ENCODE measurements around the gene PWP1. TPM values are rescaled to one million over a fixed set of nuclear protein-coding genes. Genes with fewer than 3 reads are reported as not detected.
"Not testable (repeated sequence)": the region's sequence is repeated elsewhere in the genome, so short reads cannot be mapped to it uniquely, and the experiment has no call there.

Gene PWP1
- polyA plus RNA-seq, 1 donor (not counting 4 experiments of a cell fraction or from before 2014, with no cell fraction given), result 137 TPM

DNA sequence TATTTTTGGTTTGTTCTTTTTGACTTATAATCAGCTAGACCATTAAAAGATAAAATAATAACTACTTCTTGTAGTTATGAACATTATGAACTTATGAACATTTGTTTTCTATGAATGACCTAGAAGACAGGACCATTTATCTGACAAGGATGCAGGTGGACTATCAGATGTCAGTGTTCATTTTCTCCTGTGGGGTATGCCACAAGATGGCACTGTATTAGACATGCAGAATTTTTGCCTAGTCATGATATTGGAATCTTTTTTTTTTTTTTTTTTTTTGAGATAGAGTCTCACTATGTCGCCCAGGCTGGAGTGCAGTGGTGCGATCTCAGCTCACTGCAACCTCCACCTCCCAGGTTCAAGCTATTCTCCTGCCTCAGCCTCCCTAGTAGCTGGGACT lies 10.2 kb downstream of the PWP1 start:
- TF ChIP-seq, protein P1, sequence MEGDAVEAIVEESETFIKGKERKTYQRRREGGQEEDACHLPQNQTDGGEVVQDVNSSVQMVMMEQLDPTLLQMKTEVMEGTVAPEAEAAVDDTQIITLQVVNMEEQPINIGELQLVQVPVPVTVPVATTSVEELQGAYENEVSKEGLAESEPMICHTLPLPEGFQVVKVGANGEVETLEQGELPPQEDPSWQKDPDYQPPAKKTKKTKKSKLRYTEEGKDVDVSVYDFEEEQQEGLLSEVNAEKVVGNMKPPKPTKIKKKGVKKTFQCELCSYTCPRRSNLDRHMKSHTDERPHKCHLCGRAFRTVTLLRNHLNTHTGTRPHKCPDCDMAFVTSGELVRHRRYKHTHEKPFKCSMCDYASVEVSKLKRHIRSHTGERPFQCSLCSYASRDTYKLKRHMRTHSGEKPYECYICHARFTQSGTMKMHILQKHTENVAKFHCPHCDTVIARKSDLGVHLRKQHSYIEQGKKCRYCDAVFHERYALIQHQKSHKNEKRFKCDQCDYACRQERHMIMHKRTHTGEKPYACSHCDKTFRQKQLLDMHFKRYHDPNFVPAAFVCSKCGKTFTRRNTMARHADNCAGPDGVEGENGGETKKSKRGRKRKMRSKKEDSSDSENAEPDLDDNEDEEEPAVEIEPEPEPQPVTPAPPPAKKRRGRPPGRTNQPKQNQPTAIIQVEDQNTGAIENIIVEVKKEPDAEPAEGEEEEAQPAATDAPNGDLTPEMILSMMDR (optimal IDR thresholded peaks at IDR 0.05 in 1 of 3, IDR thresholded peaks at IDR 0.05 in 1 of 3, conservative IDR thresholded peaks at IDR 0.05 in 1 of 3; ENCODE audit: extremely low read depth in 1 of 3, insufficient read depth in 2 of 3, low read length in 3 of 3), result peak in 2 of 3 experiments; percentile 30 to 42
- H3K36me3 ChIP-seq (ENCODE audit: control insufficient read depth in 2 of 2, extremely low read depth in 1 of 2, insufficient read depth in 2 of 2, low read length in 2 of 2), result peaks cover 21 to 41% of the 10 kb centered on the region in 2 experiments
- H3K27me3 ChIP-seq (ENCODE audit: control insufficient read depth, extremely low read depth, insufficient read depth, low read length); H3K4me1 ChIP-seq (ENCODE audit: control insufficient read depth, extremely low read depth, insufficient read depth, low read length); H4K20me1 ChIP-seq (ENCODE audit: control insufficient read depth, extremely low read depth, insufficient read depth, low read length); dilution Hi-C loops (cut with MboI; ENCODE audit: extremely low pct_ligation_motif_present, low sequenced_read_pairs); H3K27ac ChIP-seq (ENCODE audit: control insufficient read depth, insufficient read depth, low read length); H3K9me1 ChIP-seq (ENCODE audit: control insufficient read depth, extremely low read depth, insufficient read depth, low read length); DNase-seq (ENCODE audit: low read depth, low spot score); H3K9me3 ChIP-seq (ENCODE audit: control insufficient read depth, low read depth, low read length); H3K79me2 ChIP-seq (ENCODE audit: control insufficient read depth, insufficient read depth, low read length); H3K4me3 ChIP-seq (ENCODE audit: control insufficient read depth in 2 of 3, extremely low read depth in 1 of 3, insufficient read depth in 2 of 3, low read depth in 1 of 3, low read length in 3 of 3); FAIRE-seq; H3K4me2 ChIP-seq (ENCODE audit: control insufficient read depth, extremely low read depth, insufficient read depth, low read depth, low read length); H3K9ac ChIP-seq (ENCODE audit: control insufficient read depth, extremely low read depth, insufficient read depth, low read length); H2AFZ ChIP-seq (ENCODE audit: control insufficient read depth, low read length): not testable (repeated sequence)

- no peak overlapping the region for H3K4me2 ChIP-seq (ENCODE audit: control insufficient read depth, extremely low read depth, insufficient read depth, low read depth, low read length)
- dilution Hi-C loops (cut with MboI; ENCODE audit: extremely low pct_ligation_motif_present, low sequenced_read_pairs), result no loop called here
- no peak for FAIRE-seq
Measured at GRCh38 chr12:107702106-107702505, 16.5 kb downstream of the PWP1 start.

More at GRCh38 chr12:107702106-107702505, 16.5 kb downstream of the PWP1 start:
- Histone ChIP-seq H3K9me3 (ENCODE audit: control insufficient read depth, low read depth, low read length) (no peaks in the 10 kb centered on the region), H3K4me1 (ENCODE audit: control insufficient read depth, extremely low read depth, insufficient read depth, low read length) (no peaks in the 10 kb centered on the region), H3K9me1 (ENCODE audit: control insufficient read depth, extremely low read depth, insufficient read depth, low read length) (no peaks in the 10 kb centered on the region), H3K36me3 (ENCODE audit: control insufficient read depth in 2 of 2, extremely low read depth in 1 of 2, insufficient read depth in 2 of 2, low read length in 2 of 2) (peaks cover 23 to 33% of the 10 kb centered on the region in 2 experiments), H3K27me3 (ENCODE audit: control insufficient read depth, extremely low read depth, insufficient read depth, low read length) (no peaks in the 10 kb centered on the region), H3K9ac (ENCODE audit: control insufficient read depth, extremely low read depth, insufficient read depth, low read length) (no peak overlapping the region), H3K27ac (ENCODE audit: control insufficient read depth, insufficient read depth, low read length) (no peak overlapping the region), H4K20me1 (ENCODE audit: control insufficient read depth, extremely low read depth, insufficient read depth, low read length) (no peaks in the 10 kb centered on the region), H3K4me3 (ENCODE audit: control insufficient read depth in 2 of 3, extremely low read depth in 1 of 3, insufficient read depth in 2 of 3, low read depth in 1 of 3, low read length in 3 of 3) (no peak overlapping the region), H3K79me2 (ENCODE audit: control insufficient read depth, insufficient read depth, low read length) (peaks cover 5% of the 10 kb centered on the region), H2AFZ (ENCODE audit: control insufficient read depth, low read length) (no peak overlapping the region)
- TF ChIP-seq EZH2 (IDR thresholded peaks at IDR 0.05; ENCODE audit: low read length), result no peak
- TF ChIP-seq, protein P1 (optimal IDR thresholded peaks at IDR 0.05 in 1 of 3, IDR thresholded peaks at IDR 0.05 in 1 of 3, conservative IDR thresholded peaks at IDR 0.05 in 1 of 3; ENCODE audit: extremely low read depth in 1 of 3, insufficient read depth in 2 of 3, low read length in 3 of 3), result no peak
- DNase-seq (ENCODE audit: low read depth, low spot score), result no peak

Data from keratinocyte (primary cell).